C4-2B (cell line): ENCODE data around the gene IL1RAPL2.

ENCODE experiments used
- ZFX ChIP-seq: fragments of 450-650 bp; IDR thresholded peaks from 2 replicates; pipeline ENCODE4 v1.6.1; 2017
- TF ChIP-seq, protein P1 (sequence below): fragments of 450-650 bp; conservative IDR thresholded peaks from 2 replicates; pipeline ENCODE4 v1.5.1; 2017; ENCODE audit warnings: mild to moderate bottlenecking

DNA sequence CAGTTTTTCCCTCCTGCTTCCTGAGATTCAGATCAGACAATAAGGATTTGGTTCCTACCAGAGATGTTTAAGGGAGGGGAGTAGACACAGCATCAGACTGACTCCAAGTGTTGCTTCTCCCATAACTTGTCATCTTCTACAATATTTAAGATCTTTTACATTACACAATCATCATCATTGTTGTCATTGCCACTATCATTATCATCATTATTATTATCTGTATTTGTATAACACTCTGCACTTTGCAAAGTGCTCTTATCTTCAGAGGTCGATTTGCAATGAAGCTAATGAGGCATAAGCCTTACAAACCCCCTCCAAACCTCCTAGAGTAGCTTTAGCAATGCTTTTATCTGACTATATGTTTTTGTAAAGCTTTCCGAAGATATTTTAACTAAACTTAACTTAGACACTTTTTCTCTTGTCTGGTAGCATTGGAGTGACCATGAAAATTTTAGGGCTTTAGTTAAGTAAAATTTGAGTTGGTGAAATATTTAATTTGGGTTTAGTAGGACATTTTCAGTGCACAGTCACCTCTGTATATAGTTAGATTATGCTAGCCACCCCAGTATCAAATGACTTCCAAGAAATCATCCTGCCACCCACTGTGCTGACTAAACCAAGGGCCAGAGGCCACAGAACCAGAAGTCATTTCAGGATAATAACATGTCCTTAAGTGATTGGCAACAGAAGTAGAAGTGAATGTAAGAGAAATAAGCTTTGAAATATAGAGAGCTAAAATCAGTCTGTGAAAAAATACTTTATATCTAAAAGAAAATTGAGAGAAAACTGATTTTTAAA, 1132.2 kb downstream of the IL1RAPL2 start:
- TF ChIP-seq, protein P1, sequence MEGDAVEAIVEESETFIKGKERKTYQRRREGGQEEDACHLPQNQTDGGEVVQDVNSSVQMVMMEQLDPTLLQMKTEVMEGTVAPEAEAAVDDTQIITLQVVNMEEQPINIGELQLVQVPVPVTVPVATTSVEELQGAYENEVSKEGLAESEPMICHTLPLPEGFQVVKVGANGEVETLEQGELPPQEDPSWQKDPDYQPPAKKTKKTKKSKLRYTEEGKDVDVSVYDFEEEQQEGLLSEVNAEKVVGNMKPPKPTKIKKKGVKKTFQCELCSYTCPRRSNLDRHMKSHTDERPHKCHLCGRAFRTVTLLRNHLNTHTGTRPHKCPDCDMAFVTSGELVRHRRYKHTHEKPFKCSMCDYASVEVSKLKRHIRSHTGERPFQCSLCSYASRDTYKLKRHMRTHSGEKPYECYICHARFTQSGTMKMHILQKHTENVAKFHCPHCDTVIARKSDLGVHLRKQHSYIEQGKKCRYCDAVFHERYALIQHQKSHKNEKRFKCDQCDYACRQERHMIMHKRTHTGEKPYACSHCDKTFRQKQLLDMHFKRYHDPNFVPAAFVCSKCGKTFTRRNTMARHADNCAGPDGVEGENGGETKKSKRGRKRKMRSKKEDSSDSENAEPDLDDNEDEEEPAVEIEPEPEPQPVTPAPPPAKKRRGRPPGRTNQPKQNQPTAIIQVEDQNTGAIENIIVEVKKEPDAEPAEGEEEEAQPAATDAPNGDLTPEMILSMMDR, result no peak
- no peak for TF ChIP-seq ZFX
